Stimulated activated CD8-positive, alpha-beta memory T cell treated with anti-CD3 and anti-CD28 coated beads, Interleukin-7, amount 100 ng/mL, for 1 hour (primary cell): ENCODE measurements around the gene AMFR.
"Not testable (repeated sequence)": the region's sequence is repeated elsewhere in the genome, so short reads cannot be mapped to it uniquely, and the experiment has no call there.

Experiments
- DNase-seq, 2 donors: peaks; one replicate each; pipeline ENCODE4 v3.0.0-alpha.2; 2020; ENCODE audit warnings: low read depth in 2 of 2

The AMFR gene

GRCh38 chr16:56388209-56388608 lies 37.1 kb downstream of the AMFR start:
- no peak for DNase-seq

GRCh38 chr16:56387396-56387795 lies 37.9 kb downstream of the AMFR start:
- no peak for DNase-seq

- DNase-seq = no peak
Observed at GRCh38 chr16:56384074-56384721, 41.1 kb downstream of the AMFR start.

- DNase-seq = no peak
Observed at GRCh38 chr16:56382901-56383355, 42.4 kb downstream of the AMFR start.

- DNase-seq = no peak
Observed at GRCh38 chr16:56382459-56382858, 42.9 kb downstream of the AMFR start.

GRCh38 chr16:56380778-56381485 lies 44.4 kb downstream of the AMFR start:
- DNase-seq = not testable (repeated sequence)

GRCh38 chr16:56379044-56379443 lies 46.3 kb downstream of the AMFR start:
- DNase-seq = not testable (repeated sequence)

GRCh38 chr16:56375792-56376191 lies 49.6 kb downstream of the AMFR start:
- not testable (repeated sequence) for DNase-seq

GRCh38 chr16:56373003-56373402 lies 52.3 kb downstream of the AMFR start:
- DNase-seq = no peak

- DNase-seq = no peak
Observed at GRCh38 chr16:56372013-56372634, 53.2 kb downstream of the AMFR start.

- no peak for DNase-seq
Observed at GRCh38 chr16:56371660-56371937, 53.7 kb downstream of the AMFR start.

GRCh38 chr16:56370875-56371659 lies 54.3 kb downstream of the AMFR start:
- DNase-seq = no peak

GRCh38 chr16:56370185-56370874 lies 55.0 kb downstream of the AMFR start:
- no peak for DNase-seq

- no peak for DNase-seq
Observed at GRCh38 chr16:56369202-56369601, 56.1 kb downstream of the AMFR start.

- DNase-seq = no peak
Observed at GRCh38 chr16:56368545-56368944, 56.8 kb downstream of the AMFR start.

GRCh38 chr16:56367764-56368163 lies 57.6 kb downstream of the AMFR start:
- no peak for DNase-seq

- DNase-seq = no peak
Observed at GRCh38 chr16:56366945-56367344, 58.4 kb downstream of the AMFR start.

- no peak for DNase-seq
Observed at GRCh38 chr16:56365552-56365951, 59.8 kb downstream of the AMFR start.

GRCh38 chr16:56364865-56365264 lies 60.5 kb downstream of the AMFR start:
- no peak for DNase-seq

- no peak for DNase-seq
Observed at GRCh38 chr16:56363781-56364565, 61.4 kb downstream of the AMFR start.

- no peak for DNase-seq
Observed at GRCh38 chr16:56363181-56363716, 62.1 kb downstream of the AMFR start.
